MV-4-11 (cell line): ENCODE data around the gene MAGEB3.
"Not testable (repeated sequence)": the region's sequence is repeated elsewhere in the genome, so short reads cannot be mapped to it uniquely, and the experiment has no call there.

Source experiments
- DNase-seq: peaks from one replicate; lab custom pipeline; 2025; lab: John Stamatoyannopoulos, UW

The MAGEB3 gene, protein sequence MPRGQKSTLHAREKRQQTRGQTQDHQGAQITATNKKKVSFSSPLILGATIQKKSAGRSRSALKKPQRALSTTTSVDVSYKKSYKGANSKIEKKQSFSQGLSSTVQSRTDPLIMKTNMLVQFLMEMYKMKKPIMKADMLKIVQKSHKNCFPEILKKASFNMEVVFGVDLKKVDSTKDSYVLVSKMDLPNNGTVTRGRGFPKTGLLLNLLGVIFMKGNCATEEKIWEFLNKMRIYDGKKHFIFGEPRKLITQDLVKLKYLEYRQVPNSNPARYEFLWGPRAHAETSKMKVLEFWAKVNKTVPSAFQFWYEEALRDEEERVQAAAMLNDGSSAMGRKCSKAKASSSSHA

DNA sequence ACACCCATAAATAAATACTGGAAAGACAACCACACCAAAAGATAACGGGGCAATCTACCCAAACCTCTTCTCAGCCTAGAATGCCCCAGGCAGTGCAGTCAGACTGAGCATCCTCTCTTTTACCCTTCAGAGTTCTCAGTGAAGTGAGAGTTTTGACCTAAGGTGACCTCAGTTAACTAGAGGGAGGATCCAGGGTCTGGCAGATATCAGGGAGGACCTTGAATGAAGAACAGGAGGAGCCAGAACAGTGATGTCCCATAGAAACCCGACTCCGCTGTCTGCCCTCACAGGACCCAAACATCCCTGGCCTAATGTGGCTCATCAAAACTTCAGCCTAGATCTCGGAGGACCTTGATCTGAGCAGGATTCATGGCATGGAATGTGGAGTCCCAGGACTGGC is at the start of gene MAGEB3:
Gene MAGEB3 (plus strand): TSS at position 263 of the 400 bp plus-strand sequence. CDS start 5,268 bp downstream, outside the sequence.
- no peak for DNase-seq

GRCh38 chrX:30181353-30181752 is 49.1 kb upstream of the MAGEB3 start:
- DNase-seq: no peak

GRCh38 chrX:30183554-30183953 is 46.9 kb upstream of the MAGEB3 start:
- DNase-seq: no peak

GRCh38 chrX:30190426-30190825 is 40.0 kb upstream of the MAGEB3 start:
- no peak for DNase-seq

- not testable (repeated sequence) for DNase-seq
These were observed 36.5 kb upstream of the MAGEB3 start for GRCh38 chrX:30193910-30194309.

DNA sequence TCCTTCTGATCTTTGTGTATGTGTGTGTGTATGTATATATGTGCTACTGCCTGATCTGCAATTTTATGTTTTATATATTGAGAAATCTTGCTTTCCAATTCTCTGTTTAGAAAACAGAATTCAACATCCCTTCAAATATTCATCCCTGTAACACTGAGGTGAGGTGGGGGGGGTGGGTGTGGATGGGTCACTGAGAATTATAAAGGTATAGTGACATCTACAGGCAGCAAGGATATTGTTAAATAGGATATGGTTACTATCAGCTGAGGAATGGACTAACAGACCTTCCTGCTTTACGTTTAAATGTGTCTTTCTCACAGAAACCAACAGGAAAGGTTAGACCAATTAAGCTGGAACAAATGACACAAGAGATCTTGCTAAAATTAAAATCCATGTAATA is 34.1 kb upstream of the MAGEB3 start:
- DNase-seq: no peak

DNA sequence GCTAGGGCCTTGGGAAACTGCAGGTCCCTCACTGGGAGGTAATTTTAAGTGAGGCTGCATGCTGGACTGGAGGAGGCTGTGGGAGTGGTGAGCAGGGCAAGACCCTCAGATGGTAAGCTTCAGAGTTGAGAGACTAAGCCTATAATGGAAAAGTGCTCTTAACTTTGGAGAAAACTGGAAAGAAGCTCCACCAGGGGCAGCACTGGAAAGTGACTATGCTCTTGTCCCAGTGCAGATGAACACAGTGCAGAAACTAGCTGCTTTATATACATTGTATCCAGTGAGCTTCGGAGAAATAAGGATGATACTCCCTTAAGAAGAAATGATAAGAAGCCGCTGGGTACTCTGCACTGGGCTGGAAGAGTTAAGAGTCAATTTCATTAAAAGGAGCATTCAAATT is 18.3 kb upstream of the MAGEB3 start:
- DNase-seq: no peak

DNA sequence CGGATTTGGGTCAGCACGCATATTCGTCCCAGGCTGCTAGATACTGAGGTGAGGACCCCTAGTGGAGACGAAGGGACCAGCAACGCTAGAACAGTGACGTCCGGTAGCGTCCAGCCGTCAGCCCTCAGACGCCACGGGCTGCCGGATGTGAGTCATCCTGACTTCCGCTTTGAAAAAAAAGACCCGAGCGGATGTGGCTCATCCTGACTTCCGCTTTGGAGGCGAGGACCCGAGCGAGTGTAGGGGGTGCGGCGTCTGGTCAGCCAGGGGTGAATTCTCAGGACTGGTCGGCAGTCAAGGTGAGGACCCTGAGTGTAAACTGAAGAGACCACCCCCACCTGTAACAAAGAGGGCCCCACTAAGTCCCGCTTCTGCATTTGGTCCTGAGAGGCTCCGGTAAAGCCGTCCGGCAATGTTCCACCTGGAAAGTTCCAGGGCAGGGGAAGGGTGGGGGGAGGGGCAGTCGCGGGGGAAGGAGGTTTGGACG is 15.1 kb upstream of the MAGEB3 start, which contains the start of gene MAGEB2:
Gene MAGEB2 (plus strand): TSS at position 207 of the 487 bp plus-strand sequence. CDS start 3,018 bp downstream, outside the sequence.
- DNase-seq: no peak

- DNase-seq: no peak
These were observed 13.0 kb upstream of the MAGEB3 start for GRCh38 chrX:30217465-30217864.

DNA sequence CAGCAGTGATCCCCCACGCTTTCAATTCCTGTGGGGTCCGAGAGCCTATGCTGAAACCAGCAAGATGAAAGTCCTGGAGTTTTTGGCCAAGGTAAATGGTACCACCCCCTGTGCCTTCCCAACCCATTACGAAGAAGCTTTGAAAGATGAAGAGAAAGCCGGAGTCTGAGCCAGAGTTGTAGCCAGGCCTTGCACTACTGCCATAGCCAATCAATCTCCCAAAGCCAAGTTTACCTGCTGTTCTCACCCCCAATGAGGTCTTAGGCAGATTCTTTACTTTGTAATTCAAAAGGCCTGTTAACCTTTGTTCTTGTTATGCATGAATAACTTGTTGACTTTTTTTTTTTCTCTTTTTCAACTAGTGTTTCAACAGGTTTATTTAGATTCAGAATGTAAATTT is 11.1 kb upstream of the MAGEB3 start:
- DNase-seq: no peak

GRCh38 chrX:30220661-30221060 is 9.8 kb upstream of the MAGEB3 start:
- no peak for DNase-seq

GRCh38 chrX:30224536-30224935 is 5.9 kb upstream of the MAGEB3 start:
- no peak for DNase-seq

GRCh38 chrX:30228526-30228925 is 1.9 kb upstream of the MAGEB3 start:
- DNase-seq: no peak

GRCh38 chrX:30241724-30242415 is 11.4 kb downstream of the MAGEB3 start, which contains the start of gene MAGEB4:
Gene MAGEB4, plus strand, starts transcription at chrX:30242000. Its CDS starts 136 bp downstream, at chrX:30242136.
- no peak for DNase-seq

DNA sequence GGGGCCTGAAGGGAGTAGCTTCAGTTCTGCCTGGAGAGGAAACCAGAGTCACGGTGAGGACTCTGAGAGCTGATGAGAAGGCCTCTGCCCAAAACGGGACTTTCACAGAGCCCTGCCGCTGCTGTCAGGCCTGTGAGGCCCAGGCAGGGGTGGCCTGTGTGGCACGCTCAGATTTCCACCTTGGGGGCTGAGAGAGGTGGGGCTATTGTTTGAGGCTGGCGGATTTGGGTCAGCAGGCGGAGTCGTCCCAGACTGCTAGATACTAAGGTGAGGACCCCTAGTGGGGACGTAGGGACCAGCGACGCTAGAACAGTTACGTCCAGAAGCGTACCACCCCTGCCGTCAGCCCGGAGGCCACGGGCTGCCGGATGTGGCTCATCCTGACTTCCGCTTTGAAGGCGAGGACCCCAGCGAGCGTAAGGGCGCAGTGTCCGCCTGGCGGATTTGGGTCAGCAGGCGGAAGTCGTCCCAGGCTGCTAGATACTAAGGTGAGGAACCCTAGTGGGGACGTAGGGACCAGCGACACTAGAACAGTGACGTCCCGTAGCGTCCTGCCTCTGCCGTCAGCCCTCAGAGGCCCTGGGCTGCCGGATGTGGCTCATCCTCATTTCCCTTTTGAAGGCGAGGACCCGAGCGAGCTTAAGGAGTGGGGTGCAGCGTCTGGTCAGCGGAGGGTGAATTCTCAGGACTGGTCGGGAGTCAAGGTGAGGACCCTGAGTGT is 16.5 kb downstream of the MAGEB3 start, which contains the start of gene MAGEB1:
Gene MAGEB1 (plus strand): TSS at position 378 of the 721 bp plus-strand sequence. CDS start 3,348 bp downstream, outside the sequence.
- DNase-seq: no peak

DNA sequence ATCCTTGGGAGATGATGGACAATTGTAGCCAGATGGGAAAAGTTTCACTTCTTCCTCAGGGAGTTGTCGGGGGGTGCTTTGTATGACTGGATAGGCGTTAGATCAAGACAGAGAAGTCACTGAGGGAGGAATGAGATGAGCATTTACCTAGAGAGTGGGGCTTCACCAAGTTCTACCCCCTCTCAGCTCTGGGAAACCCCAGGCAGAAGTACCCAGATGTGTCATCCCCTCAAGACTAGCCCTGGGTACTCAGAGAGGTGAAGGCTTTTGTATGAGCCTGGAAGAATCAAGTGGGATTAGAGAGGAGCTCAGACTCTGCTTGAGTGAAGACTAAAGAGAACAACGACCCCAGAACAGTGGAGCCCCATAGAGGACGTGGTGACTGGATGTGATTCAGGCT is 18.4 kb downstream of the MAGEB3 start:
- DNase-seq: no peak

- DNase-seq: no peak
These were observed 22.8 kb downstream of the MAGEB3 start for GRCh38 chrX:30253257-30253656.

GRCh38 chrX:30259927-30260326 is 29.5 kb downstream of the MAGEB3 start:
- no peak for DNase-seq

DNA sequence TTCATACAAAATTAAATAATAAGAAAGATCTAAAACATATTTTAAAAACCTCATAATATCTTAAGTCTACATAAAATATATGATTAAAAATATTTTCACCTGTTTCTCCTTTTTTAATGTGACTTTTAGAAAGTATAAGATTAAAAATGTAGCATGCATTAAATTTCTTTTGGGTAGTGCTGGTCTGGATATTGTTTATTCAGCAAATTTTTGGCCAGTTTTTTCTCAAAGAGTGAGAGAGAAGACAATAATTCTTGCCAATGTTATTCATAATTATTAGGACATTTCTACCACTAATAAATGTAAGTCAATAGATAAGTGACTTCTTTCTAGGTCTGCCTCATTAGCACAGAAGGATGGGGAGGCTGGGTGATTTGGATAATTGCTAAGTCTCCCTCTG is 30.6 kb downstream of the MAGEB3 start:
- no peak for DNase-seq

DNA sequence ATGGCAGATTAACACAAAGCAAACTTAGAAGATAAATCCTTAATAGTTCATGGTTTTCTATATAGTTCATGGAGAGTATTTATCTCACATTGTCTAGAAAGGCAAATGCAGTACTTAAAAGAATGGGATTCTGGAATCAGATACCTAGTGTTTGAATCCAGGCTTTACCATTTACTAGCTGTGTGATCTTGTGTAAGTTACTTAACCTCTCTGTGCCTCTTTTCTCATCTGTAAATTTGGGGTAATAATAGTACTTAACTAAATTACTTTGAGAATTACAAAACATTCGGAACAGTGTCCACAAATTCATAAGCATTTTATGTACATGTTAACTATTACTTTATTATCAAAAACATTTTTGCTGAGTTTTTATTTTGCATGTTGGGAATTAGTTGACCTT is 32.3 kb downstream of the MAGEB3 start:
- DNase-seq: no peak

GRCh38 chrX:30270639-30271038 is 40.2 kb downstream of the MAGEB3 start:
- DNase-seq: peak; percentile 52

DNA sequence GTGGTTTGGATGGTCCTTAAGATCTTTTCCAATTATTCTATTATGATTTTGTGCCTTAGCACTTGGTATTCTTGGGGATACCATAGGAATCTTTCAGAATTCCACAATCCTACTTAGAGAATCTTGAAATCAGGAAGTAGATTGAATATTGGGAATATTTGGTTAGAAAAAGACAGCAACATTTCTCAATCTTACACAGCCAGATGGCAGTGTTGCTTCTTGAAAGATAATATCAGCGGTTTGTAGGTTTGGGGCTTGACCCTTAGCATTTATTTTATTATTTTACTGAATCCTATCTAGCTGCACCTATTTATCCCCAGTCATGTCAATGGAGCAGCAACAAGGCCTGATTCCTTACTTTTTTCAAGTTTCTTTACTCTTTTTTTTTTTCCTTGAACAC is 45.0 kb downstream of the MAGEB3 start:
- no peak for DNase-seq
